Measurements from ENCODE around the gene SLC26A1.
A peak's percentile ranks its signal among the peaks of the same experiment; 100 is the strongest.
"Not testable (repeated sequence)": the region's sequence is repeated elsewhere in the genome, so short reads cannot be mapped to it uniquely, and the experiment has no call there.

The SLC26A1 gene

DNA sequence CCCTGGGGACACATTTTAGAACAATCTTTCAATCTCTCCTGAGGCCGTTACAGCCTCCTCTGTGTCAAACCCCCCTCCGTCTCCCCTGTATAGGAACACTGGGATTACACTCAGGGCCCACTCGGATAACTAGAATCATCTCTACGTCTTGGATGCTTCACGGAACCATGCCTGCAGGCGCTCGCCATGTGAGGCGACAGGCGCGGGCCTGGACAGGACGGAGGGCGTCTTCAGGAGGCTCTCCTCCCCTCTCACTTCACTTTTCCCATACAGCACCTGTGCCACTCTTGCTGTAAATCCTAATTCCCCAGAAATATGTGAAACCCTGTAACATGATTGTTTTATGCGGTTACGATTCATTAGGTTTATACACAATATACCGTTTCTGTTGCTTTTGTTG lies 10.4 kb downstream of the SLC26A1 start:
- no peak for DNase-seq (ENCODE audit: low read depth)

DNA sequence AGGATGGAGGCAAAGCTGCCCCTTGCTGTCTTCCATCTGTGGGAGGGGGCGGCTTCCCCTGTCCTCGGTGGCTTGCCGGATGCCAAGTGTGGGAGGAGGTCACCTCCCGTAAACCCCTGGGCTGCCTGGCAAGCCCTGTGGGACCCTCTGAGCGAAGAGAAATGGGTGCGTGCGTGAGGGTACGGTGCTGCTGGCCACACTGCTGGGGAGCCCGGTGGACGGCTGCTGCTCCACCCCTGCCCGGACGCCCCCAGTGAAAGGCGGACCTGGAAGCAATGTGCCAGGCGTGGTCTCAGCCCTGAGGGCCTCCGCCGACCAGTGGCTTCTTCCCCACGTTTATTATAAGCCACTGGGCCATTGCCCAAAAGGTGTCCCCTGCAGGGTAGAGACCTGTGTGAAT lies 10.9 kb downstream of the SLC26A1 start:
- DNase-seq (ENCODE audit: low read depth), result no peak

DNA sequence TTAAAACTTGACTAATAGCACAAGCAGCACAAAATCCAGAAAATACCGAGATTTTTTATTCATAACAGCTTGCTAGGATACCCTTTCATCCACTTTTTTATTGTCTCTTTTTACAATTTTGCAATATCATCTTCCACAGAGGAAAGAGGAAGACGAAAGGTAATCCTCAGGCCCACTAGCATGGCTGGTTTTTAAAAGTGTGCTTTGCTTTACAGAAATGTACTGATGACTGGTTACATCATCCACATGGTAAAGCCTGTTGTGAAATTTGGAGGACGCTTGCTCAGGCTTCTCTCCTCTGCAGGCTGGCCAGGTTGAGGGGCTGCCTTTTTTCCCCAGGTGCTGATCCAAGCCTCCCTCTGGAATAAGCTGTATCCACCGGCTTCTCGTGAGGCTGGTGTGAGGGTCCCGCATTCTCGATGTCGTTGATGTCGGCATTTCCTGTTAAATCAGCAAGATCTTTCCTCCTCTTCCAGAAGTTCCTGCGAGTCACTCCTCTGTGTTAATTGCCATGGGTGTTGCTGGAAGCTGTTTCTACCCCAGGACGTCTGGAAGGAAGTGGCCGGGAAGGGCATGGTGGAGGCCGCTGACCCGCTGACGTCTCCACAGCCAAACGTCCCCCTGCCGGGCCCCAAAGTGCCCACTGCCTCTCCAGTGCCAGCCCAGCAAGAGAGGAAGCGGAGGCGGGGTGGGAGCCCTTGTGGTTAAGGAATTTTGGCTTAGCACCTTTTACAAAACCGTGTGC lies 14.1 kb downstream of the SLC26A1 start:
- no peak for DNase-seq (ENCODE audit: low read depth)

DNA sequence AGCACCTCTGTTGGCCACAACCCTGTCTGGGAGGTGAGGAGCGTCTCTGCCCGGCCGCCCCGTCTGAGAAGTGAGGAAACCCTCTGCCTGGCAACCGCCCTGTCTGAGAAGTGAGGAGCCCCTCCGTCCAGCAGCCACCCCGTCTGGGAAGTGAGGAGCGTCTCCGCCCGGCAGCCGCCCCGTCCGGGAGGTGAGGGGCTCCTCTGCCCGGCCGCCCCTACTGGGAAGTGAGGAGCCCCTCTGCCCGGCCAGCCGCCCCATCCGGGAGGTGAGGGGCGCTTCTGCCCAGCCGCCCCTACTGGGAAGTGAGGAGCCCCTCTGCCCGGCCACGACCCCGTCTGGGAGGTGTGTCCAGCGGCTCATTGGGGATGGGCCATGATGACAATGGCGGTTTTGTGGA lies 17.2 kb downstream of the SLC26A1 start:
- DNase-seq (ENCODE audit: low read depth), result not testable (repeated sequence)

DNA sequence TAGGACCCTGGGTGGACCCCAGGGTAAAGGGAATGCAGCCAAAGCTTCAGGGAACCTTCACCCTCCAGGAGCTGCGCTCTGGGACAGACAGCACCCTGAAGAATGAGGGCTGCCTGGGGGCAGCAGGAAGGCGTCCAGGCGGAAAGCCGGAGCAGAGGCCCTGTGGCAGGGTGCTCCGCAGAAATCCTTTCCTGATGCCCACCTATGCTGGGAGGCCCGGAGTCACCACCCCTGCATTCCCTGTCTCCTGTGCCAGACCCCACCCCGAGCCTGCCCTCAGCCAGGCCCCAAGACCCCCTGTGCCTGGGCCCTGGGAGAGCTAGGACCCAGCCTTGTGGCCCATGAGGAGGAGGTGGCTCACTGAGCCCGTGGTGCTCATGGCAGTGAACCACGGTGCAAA lies 18.5 kb downstream of the SLC26A1 start:
- DNase-seq (ENCODE audit: low read depth), result no peak

DNA sequence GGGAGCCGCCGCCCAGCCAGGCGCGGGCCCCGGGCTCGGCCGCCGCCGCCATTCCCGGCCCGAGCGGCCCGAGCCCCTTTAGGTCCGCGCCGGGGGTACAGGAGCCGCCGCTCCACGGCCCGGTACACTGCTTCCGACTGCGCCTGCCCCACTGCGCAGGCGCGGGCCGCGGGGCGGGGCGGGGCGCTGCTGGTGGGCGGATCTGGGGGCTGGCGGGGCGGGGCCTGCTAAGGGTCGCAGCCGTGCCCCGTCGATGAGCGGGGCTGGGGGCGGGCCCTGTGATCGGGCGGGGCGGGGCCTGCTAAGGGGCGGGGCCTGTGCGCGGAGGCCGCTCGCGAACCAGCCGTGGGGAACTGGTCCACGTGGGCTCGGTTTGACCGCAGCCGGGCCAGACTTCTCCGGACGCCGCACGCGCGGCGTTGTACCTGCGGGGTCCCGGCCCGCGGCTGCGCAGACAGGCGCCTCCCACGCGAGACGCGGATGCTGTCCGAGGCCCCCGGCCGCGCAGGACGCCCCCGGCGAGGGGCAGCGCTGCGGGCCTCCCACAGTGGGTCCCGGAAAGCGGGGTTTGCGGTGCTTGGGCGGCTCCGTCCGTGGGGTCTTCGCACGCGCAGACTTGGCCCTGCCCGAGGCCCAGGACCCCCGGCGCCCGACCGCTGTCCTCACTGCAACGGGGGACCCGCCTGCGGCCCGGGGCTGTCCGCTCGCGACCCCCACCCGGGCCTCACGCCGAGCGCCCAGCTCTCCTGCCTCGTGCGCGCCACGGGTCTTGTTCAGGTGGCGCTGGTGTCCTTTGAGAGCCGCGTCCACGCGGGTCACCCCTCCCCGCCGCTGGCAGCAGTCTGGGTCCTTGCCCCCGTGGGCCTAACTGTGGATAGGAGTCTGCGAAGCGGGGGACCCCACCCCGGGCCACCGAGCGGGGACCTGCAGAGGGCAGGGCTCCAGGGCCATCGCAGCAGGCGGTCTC lies 19.5 kb downstream of the SLC26A1 start, which contains the start of gene DGKQ:
TSS of gene DGKQ (minus strand) at position 139 of the 967 bp plus-strand sequence. CDS start at position 52, 87 bp downstream.
- DNase-seq (ENCODE audit: low read depth), result peak; percentile 76

DNA sequence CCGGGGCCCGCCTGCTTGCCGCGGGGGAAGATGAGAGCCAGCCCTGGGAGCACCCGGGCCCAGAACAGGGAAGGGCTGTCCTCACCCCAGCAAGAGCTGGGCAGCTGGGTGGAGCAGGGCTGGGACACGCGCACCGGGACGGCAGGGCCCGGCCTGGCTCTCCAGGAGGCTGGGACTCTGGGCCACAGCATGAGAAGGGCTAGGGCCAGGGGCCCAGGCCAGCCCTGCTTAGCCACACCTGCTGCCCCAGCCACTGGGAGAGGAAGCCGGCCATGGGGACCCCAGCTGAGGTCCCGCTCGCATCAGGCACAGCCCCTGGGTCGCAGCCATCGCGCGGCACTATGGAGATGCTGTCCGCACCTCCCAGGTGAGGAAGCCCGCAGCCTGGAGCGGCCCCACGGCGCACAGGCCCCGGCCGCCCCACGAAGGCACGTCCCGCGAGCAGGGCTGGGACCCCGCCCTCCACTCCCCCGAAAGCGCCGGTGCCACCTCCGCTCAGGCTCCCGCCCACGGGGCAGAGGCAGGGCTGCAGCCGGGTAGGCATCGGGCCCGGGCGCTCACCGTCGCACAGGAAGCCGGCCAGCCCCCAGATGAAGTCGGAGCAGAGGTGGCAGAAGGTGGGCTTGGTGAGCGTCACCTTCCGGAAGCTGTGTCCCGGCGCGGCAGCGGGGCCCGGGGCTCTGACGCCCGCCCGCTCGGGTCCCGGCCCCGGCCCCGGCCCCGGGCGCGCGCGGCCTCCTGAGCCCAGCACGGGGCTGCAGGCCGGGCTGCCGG lies 20.4 kb downstream of the SLC26A1 start:
- no peak for DNase-seq (ENCODE audit: low read depth)

DNA sequence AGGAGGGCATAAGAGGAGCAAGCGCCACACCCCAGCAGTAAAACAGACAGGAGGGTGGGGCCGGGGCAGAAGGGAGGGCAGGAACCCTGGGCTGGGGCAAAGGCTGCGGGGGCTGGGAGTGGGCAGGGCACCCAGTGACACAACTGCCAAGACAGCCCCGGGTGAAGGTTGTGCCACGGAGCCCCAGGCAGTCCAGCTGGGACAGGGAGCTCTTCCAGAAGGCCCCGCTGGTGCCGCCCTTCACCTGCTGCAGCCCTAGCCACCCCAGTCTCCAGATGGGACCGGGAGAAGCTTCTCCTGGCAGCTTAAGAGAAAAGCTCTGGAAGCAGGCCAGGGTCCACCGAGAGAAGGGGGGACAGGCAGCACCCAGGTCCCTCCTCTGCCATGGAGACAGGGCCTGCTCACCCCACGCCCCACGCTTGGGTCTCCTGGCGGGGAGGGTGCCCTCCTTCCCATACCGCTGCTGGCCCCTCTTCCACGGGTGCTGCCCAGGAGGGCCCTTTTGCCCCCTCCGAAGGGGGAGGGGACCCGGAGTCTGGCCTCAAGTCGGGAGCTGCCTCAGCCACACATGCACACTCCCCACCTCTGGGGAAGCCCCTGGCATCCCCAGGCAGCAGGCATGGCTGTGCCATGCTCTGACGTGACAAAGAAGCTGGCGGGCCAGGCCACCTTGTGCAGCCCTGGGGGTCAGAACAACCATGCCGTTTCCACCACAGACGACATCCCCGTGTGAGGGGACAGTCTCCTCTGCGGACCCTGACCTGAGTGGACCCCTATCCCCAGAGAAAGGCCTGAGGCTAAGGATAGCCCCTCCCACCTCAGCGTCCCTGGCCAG lies 21.3 kb downstream of the SLC26A1 start:
- no peak for DNase-seq (ENCODE audit: low read depth)

DNA sequence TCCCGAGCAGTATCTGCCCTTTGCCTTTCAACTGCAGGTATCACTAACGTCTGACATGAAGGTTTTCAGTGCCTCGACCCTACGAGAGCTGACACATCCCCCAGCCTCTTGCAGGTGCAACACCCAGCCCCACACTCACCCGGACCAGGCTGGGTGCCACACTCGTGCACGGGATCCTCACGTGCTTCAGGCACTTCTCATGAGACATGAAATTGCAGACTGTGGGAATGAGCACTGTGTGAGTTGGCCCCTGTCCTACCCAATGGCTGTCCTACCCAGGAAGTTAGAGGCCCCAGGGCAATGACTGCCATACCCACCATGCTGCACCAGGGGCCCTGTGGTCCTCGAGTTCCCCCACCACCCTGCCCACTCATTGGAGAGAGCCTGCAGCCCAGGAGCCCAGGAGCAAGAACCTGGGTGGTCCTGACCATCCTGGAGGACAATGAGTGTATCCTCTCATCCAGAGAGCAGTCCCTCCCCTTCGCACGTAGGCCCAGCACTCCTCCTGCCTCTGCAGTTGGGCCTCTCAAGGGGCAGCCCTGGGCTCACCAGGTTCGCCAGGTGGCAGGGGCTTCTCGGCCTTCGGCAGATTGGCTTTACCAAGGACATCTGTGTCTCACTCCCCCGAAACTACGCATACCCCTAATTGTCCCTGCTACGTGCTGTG lies 22.2 kb downstream of the SLC26A1 start:
- DNase-seq (ENCODE audit: low read depth), result no peak

DNA sequence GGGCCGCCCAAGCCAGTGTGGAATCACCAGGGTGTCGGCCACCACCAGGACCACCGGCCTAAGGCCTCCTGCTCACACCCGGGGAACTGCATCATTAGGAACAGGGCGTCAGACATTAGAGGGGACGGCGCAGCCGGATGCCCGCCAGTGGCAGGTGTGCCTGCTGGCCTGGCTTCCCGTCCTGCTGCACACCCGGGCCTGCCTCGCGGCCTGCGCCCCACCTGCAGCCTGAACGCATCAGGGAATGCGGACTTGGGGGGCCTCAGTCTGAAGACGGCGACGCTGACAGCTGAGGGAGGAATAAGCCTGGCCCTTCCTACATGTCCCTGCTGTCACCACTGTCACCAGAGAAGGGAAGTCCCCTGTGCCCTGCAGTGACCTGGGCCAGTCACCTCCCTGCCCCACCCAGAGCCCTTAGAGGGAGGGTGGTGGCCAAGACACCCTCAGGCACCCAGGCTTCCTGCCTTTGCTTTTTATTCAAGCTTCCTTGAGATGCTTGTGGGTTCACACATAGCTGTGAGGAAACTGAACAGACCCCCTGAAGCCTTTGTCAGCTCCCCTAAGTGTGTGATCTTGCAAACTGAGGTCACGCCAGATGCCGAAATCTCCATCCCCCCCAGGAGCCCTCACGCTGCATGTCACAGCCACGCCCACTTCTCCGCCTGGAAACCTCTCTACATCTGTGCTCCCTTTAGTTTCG lies 23.0 kb downstream of the SLC26A1 start:
- no peak for DNase-seq (ENCODE audit: low read depth)

DNA sequence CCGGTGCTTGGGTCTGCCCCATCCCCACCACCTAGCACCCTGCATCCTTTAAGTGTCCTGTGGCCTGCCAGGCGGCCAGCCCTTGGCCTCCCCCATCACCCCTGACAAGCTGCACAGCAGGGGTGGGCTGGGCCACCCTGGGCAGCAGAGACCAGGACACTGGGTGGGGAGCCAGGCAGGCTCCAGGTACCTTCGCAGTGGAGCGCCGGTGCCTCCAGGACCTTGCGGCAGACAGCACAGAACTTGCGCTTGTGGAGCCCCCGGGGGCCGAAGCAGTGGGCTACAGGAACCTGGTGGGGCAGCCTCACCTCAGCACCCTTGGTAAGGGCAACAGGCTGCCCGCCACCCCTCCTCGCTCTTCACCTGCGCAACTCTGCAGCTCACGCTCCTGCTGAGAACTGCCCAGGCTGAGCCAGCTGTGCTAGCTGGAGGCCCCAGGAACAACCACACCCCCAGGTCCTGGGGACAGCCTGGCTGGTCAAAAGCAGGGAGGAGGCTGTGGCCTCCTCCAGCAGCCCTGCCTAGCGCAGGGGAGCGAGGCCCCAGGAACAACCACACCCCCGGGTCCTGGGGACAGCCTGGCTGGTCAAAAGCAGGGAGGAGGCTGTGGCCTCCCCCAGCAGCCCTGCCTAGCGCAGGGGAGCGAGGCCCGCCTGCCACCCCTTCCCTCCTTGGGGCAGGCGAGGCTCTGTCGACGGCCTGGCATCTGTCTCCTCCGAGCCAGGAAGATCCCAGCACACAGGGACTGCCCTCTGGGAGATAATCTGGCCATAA lies 24.4 kb downstream of the SLC26A1 start:
- DNase-seq (ENCODE audit: low read depth), result no peak

DNA sequence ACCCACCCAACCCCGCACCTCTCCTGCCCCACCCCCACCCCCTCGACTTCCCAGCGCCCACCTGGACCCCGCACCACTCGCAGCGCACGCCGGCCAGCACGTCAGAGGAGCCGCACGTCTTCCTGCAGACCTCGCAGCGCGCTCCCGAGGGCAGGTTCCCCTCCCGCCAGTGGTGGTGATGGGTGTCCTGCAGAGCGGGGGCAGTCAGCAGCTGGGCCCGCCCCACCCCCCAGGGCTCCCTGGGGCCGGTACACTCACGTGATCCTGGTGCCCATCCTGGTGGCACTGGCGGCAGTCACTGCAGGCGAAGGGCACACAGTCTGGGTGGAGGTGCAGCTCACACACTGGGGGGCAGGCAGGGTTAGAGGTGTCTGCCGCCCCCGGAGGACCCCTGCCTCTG lies 25.0 kb downstream of the SLC26A1 start:
- no peak for DNase-seq (ENCODE audit: low read depth)

DNA sequence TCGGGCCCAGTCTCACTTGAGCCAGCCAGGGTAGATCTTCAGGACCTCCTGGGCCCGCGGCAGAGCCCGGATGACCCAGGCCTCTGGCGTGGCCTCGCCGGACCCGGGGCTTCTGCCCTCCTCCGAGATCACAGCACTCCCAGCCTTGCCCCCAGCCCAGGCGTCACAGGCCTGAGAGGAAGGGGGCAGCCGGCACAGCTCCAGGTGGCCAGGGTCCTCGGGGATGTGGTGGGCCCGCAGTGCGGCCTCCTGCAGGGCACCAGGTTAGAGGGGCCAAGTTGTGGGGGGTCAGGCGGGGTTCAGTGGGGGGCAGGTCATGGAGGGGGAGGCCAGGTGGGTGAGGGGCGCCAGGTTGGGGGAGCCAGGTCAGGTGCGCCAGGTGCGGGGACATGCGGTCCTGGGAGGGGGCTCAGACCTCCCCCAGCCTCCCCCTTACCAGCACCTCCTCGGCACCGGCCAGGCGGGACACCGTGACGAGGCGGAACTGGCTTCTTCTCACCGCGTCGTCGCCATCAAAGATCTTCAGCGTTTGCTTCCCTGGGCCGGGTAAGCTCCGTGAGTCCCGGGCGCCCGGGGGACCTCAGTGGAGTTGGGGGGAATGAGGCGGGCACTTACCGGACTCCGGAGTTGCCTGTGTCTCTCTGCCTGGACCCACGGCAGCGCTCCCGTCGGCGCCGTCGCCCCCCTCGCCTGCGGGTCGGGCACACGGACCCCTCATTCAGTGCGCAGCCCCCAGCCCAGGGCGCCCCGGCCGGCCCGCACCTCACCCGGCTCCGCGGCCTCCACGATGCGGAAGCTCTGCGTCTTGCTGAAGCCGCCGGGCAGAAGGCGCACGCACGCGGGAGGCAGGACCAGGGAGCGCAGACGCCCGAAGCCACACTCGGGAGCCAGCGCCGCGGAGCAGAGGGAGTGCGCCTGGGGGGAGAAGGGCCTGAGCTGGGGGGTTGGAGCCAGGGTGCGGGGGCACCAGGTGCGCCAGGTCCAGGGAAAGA lies 25.8 kb downstream of the SLC26A1 start:
- no peak for DNase-seq (ENCODE audit: low read depth)

DNA sequence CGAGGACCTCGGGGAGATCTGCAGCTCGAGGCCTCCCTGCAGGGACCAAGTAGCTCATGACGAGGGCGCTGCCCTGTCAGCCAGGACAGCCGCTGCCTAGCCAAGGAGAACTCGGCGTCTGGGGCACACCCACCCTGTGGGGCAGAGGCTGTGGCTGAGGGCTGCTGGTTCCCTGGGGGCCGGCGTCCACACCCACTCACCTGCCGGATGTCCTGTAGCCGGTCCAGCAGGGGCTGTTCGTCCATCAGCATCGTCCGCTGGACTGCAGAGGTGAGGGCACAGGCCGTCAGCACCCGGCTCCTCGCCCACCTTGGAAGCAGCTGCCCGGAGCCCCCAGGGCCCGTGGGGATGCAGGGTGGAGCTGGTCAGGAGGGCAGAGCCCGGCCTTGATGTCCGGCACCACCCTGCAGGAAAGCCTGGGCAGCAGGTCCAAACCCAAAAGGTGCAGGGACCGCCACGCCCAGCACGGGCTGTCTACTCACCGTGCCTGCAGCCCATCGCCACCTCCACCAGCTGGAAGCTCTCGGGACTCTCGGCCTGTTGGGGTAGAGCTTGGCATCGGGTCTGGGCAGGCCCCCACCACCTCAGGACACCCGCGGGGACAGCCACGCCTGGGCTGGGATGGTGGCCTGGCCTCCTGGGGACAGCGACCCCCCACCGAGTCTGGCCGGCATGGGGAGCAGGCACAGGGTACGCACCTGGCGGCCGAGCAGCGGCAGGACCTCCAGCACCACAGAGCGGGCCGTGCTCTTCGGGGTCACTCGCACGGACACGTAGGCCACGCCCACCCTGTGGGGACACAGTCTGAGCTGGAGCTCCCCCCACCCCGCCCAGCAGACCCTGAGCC lies 26.7 kb downstream of the SLC26A1 start:
- DNase-seq (ENCODE audit: low read depth), result no peak

DNA sequence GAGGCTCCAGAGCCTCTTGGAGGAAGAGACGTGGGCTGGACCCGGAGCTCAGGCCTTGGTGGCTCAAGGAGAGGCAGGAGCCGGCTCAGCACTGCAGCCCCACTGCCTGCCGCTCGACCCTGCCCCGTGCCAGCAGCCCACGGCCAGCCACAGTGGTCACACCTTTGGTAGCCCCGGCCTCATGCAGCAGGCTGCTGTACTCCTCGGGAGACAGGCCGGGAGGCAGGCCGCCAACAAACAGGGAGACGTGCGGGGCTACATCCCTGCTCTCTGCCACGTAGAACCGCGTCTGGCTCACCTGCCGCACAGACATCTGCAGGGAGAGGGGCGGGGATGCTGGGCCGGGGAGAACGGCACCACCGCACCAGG lies 27.5 kb downstream of the SLC26A1 start:
- DNase-seq (ENCODE audit: low read depth), result no peak

DNA sequence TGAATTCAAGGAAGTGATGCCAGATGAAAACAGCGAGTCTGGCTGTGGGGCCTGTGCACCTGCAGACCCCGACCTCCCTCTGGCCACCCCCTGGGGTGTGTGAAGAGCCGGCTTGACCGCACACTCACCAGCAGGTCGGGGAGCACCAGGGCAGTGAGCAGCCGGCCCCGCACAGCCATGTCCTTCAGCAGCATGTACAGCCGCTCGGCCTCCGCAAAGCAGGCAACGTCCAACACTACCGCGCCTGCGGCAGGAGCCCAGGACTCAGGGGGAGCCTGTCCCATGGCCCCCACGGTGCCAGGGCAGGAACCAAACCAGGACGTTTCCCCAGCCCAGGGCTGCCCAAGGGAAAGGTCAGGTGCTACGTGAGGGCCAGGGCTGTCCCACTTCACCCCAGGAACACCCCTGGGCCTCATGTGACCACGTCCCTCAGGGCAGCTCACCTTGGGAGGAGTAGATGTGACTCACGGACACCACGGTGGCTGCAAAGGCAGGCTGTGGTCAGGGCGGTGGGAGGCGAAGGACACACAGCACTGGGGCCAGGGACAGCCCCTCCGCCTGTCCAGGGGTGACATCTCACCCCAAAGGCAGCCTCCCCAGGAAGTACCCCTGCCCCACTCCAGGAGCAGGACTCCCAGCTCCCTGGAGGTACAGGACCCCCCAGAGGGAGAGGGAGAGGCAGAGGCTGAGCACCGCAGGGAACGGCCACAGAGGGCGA lies 28.0 kb downstream of the SLC26A1 start:
- no peak for DNase-seq (ENCODE audit: low read depth)

Measured in CMK (cell line).